ENCODE data around the gene PCED1B. TPM values are rescaled to one million over a fixed set of nuclear protein-coding genes. Genes with fewer than 3 reads are reported as not detected.

PCED1B gene
- total RNA-seq, 1 experiment from 2014 or later = 0.86 TPM

- H3K27ac ChIP-seq (ENCODE audit: low read depth, low read length) = no peak overlapping the region
Measured at GRCh38 chr12:47077206-47078085, 2.0 kb upstream of the PCED1B start.

GRCh38 chr12:47078086-47078395 is 1.4 kb upstream of the PCED1B start:
- intact Hi-C loops (cut with micrococcal nuclease) = no loop called here
- Histone ChIP-seq H3K9ac (ENCODE audit: low read length) (no peak overlapping the region), H3K79me2 (ENCODE audit: insufficient read depth, low read length) (no peaks in the 10 kb centered on the region), H3K4me1 (ENCODE audit: control insufficient read depth in 1 of 2, insufficient read depth in 2 of 2, low read length in 2 of 2) (peaks cover 15 to 30% of the 10 kb centered on the region in 2 experiments), H2AFZ (ENCODE audit: low read depth, low read length, poor library complexity, severe bottlenecking) (no peak overlapping the region), H3K27ac (ENCODE audit: low read depth, low read length) (no peak overlapping the region), H3K4me3 (replicated peaks in 1 of 2; ENCODE audit: low read depth in 1 of 2, low read length in 2 of 2) (no peak overlapping the region), H3K9me3 (ENCODE audit: control insufficient read depth in 1 of 2, insufficient read depth in 1 of 2, low read depth in 1 of 2, low read length in 2 of 2) (no peaks in the 10 kb centered on the region), H4K20me1 (ENCODE audit: insufficient read depth) (no peaks in the 10 kb centered on the region), H3K9me2 (ENCODE audit: insufficient read depth) (no peaks in the 10 kb centered on the region), H3K4me2 (ENCODE audit: low read length) (no peak overlapping the region), H3K27me3 (ENCODE audit: insufficient read depth, low read length) (no peaks in the 10 kb centered on the region), H3K36me3 (ENCODE audit: control insufficient read depth in 1 of 2, insufficient read depth in 2 of 2, low read length in 2 of 2) (no peaks in the 10 kb centered on the region)
- ATAC-seq = no peak
- ChIA-PET RAD21 (ENCODE audit: low non-redundant PET in 1 of 2, low total read pairs in 2 of 2, uncharacterized antibody in 2 of 2, unreplicated experiment in 2 of 2) (no interaction called here), POLR2A (no interaction called here), CTCF (no interaction called here)
- DNase-seq (ENCODE audit: low read depth, low spot score) = no peak
- no TSS peak for BruUV-seq (replicated peaks)
- TF ChIP-seq REST (IDR thresholded peaks at IDR 0.05; ENCODE audit: low read depth) (no peak), ELF1 (IDR thresholded peaks at IDR 0.05; ENCODE audit: borderline replicate concordance, low read depth) (no peak), SP1 (IDR thresholded peaks at IDR 0.05; ENCODE audit: low read depth) (no peak), CTCF (IDR thresholded peaks at IDR 0.05 in 2 of 3, conservative IDR thresholded peaks at IDR 0.05 in 1 of 3; ENCODE audit: borderline replicate concordance in 1 of 3, insufficient read depth in 1 of 3, low read depth in 2 of 3, low read length in 2 of 3) (no peak)

More at GRCh38 chr12:47077206-47078085, 2.0 kb upstream of the PCED1B start:
- Histone ChIP-seq H3K4me3 (replicated peaks in 1 of 2; ENCODE audit: low read depth in 1 of 2, low read length in 2 of 2) (no peak overlapping the region), H3K36me3 (ENCODE audit: control insufficient read depth in 1 of 2, insufficient read depth in 2 of 2, low read length in 2 of 2) (no peaks in the 10 kb centered on the region), H3K27me3 (ENCODE audit: insufficient read depth, low read length) (no peaks in the 10 kb centered on the region), H3K4me1 (ENCODE audit: control insufficient read depth in 1 of 2, insufficient read depth in 2 of 2, low read length in 2 of 2) (peaks cover 9 to 25% of the 10 kb centered on the region in 2 experiments), H2AFZ (ENCODE audit: low read depth, low read length, poor library complexity, severe bottlenecking) (no peak overlapping the region), H3K9ac (ENCODE audit: low read length) (no peak overlapping the region), H3K79me2 (ENCODE audit: insufficient read depth, low read length) (no peaks in the 10 kb centered on the region), H3K4me2 (ENCODE audit: low read length) (no peak overlapping the region), H4K20me1 (ENCODE audit: insufficient read depth) (no peaks in the 10 kb centered on the region), H3K9me2 (ENCODE audit: insufficient read depth) (no peaks in the 10 kb centered on the region), H3K9me3 (ENCODE audit: control insufficient read depth in 1 of 2, insufficient read depth in 1 of 2, low read depth in 1 of 2, low read length in 2 of 2) (no peaks in the 10 kb centered on the region)
- intact Hi-C loops (cut with micrococcal nuclease) = no loop called here
- no peak for TF ChIP-seq EZH2 (IDR thresholded peaks at IDR 0.05)
- TF ChIP-seq CEBPB (IDR thresholded peaks at IDR 0.05; ENCODE audit: low read depth) = no peak
- TF ChIP-seq EGR1 (IDR thresholded peaks at IDR 0.05; ENCODE audit: low read depth) = no peak
- ChIA-PET CTCF (no interaction called here), RAD21 (ENCODE audit: low non-redundant PET in 1 of 2, low total read pairs in 2 of 2, uncharacterized antibody in 2 of 2, unreplicated experiment in 2 of 2) (no interaction called here), POLR2A (no interaction called here)
- DNase-seq (ENCODE audit: low read depth, low spot score) = no peak
- no peak for ATAC-seq
- no TSS peak for BruUV-seq (replicated peaks)

All from HCT116 (cell line).